ENCODE data around the gene CELF2. TPM values are rescaled to one million over a fixed set of nuclear protein-coding genes. Genes with fewer than 3 reads are reported as not detected.

The CELF2 gene
- total RNA-seq, 1 donor from 2014 or later = 3.8 TPM

DNA sequence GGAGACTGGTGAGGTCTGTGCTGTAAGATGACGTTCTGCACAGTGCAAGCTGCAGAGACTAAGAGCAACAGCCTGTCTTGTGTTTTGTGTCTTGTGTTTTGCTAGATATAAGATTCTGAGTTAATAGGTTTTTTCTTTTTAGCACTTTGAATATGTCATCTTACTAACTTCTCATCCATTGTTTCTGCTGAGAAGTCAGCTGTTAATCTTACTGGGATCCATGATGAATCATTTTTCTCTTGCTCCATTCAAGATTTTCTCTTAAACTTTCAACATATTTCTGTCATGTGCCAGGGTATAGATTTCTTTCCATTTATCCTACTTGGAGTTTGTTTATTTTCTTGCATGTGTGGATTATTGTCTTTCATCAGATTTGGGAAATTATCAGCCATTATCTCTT lies 290.3 kb downstream of the CELF2 start:
- H3K9me3 Mint-ChIP-seq (ENCODE audit: low read depth) = peaks cover 36% of the 10 kb centered on the region
- no peak for DNase-seq (ENCODE audit: low spot score, unreplicated experiment)
- H3K27me3 Mint-ChIP-seq = no peaks in the 10 kb centered on the region
- H3K36me3 Mint-ChIP-seq (ENCODE audit: insufficient read depth) = peaks cover 14% of the 10 kb centered on the region
- TF ChIP-seq CTCF (IDR thresholded peaks at IDR 0.05; ENCODE audit: unreplicated experiment) = no peak
- H3K4me3 Mint-ChIP-seq (ENCODE audit: low read depth) = no peak overlapping the region
- H3K4me1 Mint-ChIP-seq (ENCODE audit: low read depth) = no peaks in the 10 kb centered on the region
- H3K27ac Mint-ChIP-seq = no peak overlapping the region

DNA sequence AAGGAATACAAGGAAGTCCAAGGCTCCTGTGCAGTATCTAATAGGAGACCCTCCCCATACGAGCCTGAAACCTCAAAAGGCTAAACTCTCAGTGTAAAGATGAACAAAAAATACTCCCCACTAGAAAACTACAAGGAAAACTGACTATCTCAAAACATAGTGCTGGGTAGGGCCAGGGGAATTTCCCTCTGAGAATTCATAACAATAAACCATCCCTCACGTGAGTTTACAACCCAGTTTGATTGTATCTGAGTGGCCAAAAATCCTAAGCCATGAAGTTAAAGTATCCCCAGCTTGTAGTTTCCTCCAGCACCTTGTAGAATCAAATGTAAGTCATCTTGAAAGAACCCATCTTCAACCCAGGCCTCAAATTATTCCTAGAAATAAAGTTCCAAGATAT lies 293.4 kb downstream of the CELF2 start:
- H3K9me3 Mint-ChIP-seq (ENCODE audit: low read depth) = peaks cover 36% of the 10 kb centered on the region
- peaks cover 14% of the 10 kb centered on the region for H3K36me3 Mint-ChIP-seq (ENCODE audit: insufficient read depth)
- no peaks in the 10 kb centered on the region for H3K27me3 Mint-ChIP-seq
- H3K4me3 Mint-ChIP-seq (ENCODE audit: low read depth) = no peak overlapping the region
- DNase-seq (ENCODE audit: low spot score, unreplicated experiment) = no peak
- TF ChIP-seq CTCF (IDR thresholded peaks at IDR 0.05; ENCODE audit: unreplicated experiment) = no peak
- H3K27ac Mint-ChIP-seq = no peak overlapping the region
- no peaks in the 10 kb centered on the region for H3K4me1 Mint-ChIP-seq (ENCODE audit: low read depth)

- Mint-ChIP-seq H3K9me3 (ENCODE audit: low read depth) (peaks cover 24% of the 10 kb centered on the region), H3K4me3 (ENCODE audit: low read depth) (no peak overlapping the region), H3K4me1 (ENCODE audit: low read depth) (no peaks in the 10 kb centered on the region), H3K36me3 (ENCODE audit: insufficient read depth) (peaks cover 5% of the 10 kb centered on the region), H3K27me3 (no peaks in the 10 kb centered on the region), H3K27ac (no peak overlapping the region)
- DNase-seq (ENCODE audit: low spot score, unreplicated experiment) = no peak
- no peak for TF ChIP-seq CTCF (IDR thresholded peaks at IDR 0.05; ENCODE audit: unreplicated experiment)
Measured at GRCh38 chr10:11313463-11313862, 295.8 kb downstream of the CELF2 start.

DNA sequence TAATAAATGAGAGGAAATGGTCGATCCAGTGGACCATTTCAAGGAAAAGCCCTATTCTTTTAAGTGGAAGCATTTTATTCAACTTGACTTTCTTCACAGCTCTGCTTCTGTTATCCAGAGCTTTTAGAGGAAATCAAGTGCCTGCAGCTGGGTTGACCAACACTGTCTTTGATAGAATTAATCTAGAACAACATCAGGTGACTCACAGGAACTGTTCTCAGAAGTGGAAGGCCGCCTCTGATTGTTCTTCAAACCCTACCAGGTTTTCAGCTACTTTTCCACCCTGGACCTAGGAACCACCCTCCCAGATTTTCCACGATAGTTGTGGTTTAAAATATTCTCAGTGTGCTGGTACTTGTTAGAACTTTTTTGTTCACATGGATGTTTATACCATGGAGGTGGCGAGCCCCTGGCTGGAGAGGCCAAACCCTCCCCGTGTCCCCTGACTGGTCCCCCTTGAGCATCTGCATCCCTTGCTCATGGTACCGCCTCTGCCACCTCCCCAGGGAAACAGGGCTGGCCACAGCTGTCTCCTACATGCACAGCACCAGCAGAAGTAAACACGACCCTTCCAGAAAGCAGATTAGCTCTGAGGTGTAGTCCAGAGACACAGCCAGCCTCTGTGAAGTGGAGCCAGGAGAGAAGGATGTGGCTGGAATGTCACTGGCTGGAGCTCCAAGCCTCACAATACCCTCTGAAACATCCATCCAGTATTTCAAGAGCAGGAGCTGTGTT lies 300.4 kb downstream of the CELF2 start:
- no peak overlapping the region for H3K27ac Mint-ChIP-seq
- no peaks in the 10 kb centered on the region for H3K9me3 Mint-ChIP-seq (ENCODE audit: low read depth)
- H3K36me3 Mint-ChIP-seq (ENCODE audit: insufficient read depth) = no peaks in the 10 kb centered on the region
- no peaks in the 10 kb centered on the region for H3K27me3 Mint-ChIP-seq
- no peaks in the 10 kb centered on the region for H3K4me1 Mint-ChIP-seq (ENCODE audit: low read depth)
- no peak for TF ChIP-seq CTCF (IDR thresholded peaks at IDR 0.05; ENCODE audit: unreplicated experiment)
- H3K4me3 Mint-ChIP-seq (ENCODE audit: low read depth) = no peak overlapping the region
- no peak for DNase-seq (ENCODE audit: low spot score, unreplicated experiment)

DNA sequence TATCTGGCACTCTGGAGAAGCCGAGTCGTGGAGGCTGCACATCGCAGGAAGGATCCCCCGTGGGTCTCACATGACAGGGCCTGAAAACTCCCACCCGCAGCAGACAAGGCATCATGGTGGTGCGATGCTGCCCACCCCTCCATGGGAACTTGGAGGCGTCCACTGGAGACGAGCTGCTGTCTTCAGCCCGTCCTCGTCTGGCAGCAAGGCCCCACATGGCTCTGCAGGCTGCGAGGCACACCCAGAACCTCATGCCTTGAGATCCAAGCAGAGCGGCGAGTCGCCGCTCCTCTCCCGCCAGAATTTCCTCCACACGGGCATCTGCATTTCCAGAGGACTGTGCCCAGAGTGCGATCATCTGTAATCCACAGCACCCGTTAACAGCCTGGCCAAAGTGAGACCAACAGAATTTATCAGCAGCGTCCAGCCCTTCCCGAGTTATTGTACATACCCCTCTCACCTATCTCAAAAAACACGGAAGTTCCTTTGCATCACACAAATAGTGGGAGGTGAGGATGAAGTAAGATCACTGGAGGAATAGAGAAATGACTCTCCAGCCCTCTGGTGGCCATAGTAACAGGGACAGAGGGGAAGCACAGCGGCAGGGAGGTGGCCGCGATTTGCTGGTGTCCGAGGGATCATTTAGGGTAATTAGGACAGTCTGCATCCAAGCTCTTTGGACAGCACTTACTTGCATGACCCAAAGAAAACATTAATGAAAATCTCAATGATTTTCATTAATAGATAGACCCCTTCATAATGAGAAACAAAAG lies 301.3 kb downstream of the CELF2 start:
- Mint-ChIP-seq H3K27ac (no peak overlapping the region), H3K9me3 (ENCODE audit: low read depth) (no peaks in the 10 kb centered on the region), H3K4me3 (ENCODE audit: low read depth) (no peak overlapping the region), H3K36me3 (ENCODE audit: insufficient read depth) (no peaks in the 10 kb centered on the region), H3K4me1 (ENCODE audit: low read depth) (no peaks in the 10 kb centered on the region), H3K27me3 (no peaks in the 10 kb centered on the region)
- TF ChIP-seq CTCF (IDR thresholded peaks at IDR 0.05; ENCODE audit: unreplicated experiment) = peak; percentile 8
- no peak for DNase-seq (ENCODE audit: low spot score, unreplicated experiment)
